SK-N-SH (cell line): ENCODE data around the gene PAPSS2. TPM values are rescaled to one million over a fixed set of nuclear protein-coding genes. Genes with fewer than 3 reads are reported as not detected.

Source experiments
- polyA plus RNA-seq, 3 experiments: library from polyadenylated mRNA; depleted of rRNA; stranded (reverse); fragments of >200 nt; gene quantifications; 2 replicates each; pipeline ENCODE4 v1.2.3, GENCODE V29; 2012

Gene PAPSS2
- polyA plus RNA-seq, 1 of the 3 experiments (the other 2 are of a cell fraction), result 50.0 TPM

Other genes starting within 250 kb of the PAPSS2 start
- gene MINPP1, start 155.0 kb upstream of the PAPSS2 start, polyA plus RNA-seq (2012; rRNA removed), result 23.2 and 23.7 TPM in 2 replicates
- 13.5 and 21.0 TPM in 2 replicates for gene ATAD1, start 158.3 kb downstream of the PAPSS2 start, polyA plus RNA-seq (2012; rRNA removed)
- 0.83 and 1.2 TPM in 2 replicates for gene KLLN, start 203.7 kb downstream of the PAPSS2 start, polyA plus RNA-seq (2012; rRNA removed)
- gene PTEN, start 203.7 kb downstream of the PAPSS2 start, polyA plus RNA-seq (2012; rRNA removed), result 12.8 and 13.1 TPM in 2 replicates